SK-N-SH (cell line): ENCODE data around the gene ARHGAP45. TPM values are rescaled to one million over a fixed set of nuclear protein-coding genes. Genes with fewer than 3 reads are reported as not detected.

Source experiments
- CTCF ChIA-PET: fragments of 300-600, 350-600 bp; formaldehyde crosslinking; extraction: SDS; loops from one replicate; lab custom pipeline; 2021; lab: Yijun Ruan, JAX
- POLR2A ChIA-PET: fragments of 350-600 bp; sonication (Branson Sonifier 250); formaldehyde crosslinking; extraction: SDS; loops from one replicate; lab custom pipeline; 2020; ENCODE audit warnings: antibody characterized with exemption, inconsistent platforms; lab: Yijun Ruan, JAX
- DNase-seq: peaks from one replicate; pipeline ENCODE4 v3.0.0; 2012
- H2AFZ ChIP-seq: fragments of 200-600 bp; sonication (generic); 2 replicates; pipeline ENCODE4 v1.8.1; 2016; ENCODE audit warnings: antibody characterized with exemption, mild to moderate bottlenecking, low read depth
- H3F3A ChIP-seq: fragments of 200-600 bp; sonication (generic); replicated peaks from 2 replicates; pipeline ENCODE3; 2016; ENCODE audit warnings: antibody characterized with exemption, mild to moderate bottlenecking; ENCODE audit not compliant: insufficient read depth
- H3K27ac ChIP-seq, 2 experiments: fragments of 200-500 bp in 1 of 2; fragments of 200-600 bp in 1 of 2; sonication (Bioruptor generic) in 1 of 2; sonication (generic), shearing (Covaris generic) in 1 of 2; 2 replicates each; pipeline versions ENCODE4 v1.5.1 to v1.6.1; 2014 to 2016; ENCODE audit warnings: low read depth in 2 of 2, inconsistent platforms in 1 of 2, low read length in 1 of 2, mild to moderate bottlenecking in 1 of 2, mixed read lengths in 1 of 2
- H3K27me3 ChIP-seq: fragments of 200-600 bp; sonication (generic), shearing (Covaris generic); 2 replicates; pipeline ENCODE4 v1.6.1; 2016; ENCODE audit warnings: mixed run types; ENCODE audit not compliant: insufficient read depth
- H3K36me3 ChIP-seq, 2 experiments: fragments of 200-500 bp in 1 of 2; fragments of 200-600 bp in 1 of 2; sonication (Bioruptor generic) in 1 of 2; sonication (generic) in 1 of 2; replicated peaks in 1 of 2; 2 replicates each; pipeline versions ENCODE3 to v1.5.1; 2014 to 2016; ENCODE audit warnings: low read length in 1 of 2, mild to moderate bottlenecking in 1 of 2; ENCODE audit not compliant: insufficient read depth in 2 of 2, control insufficient read depth in 1 of 2
- H3K4me1 ChIP-seq, 2 experiments: fragments of 200-500 bp in 1 of 2; fragments of 200-600 bp in 1 of 2; sonication (Bioruptor generic) in 1 of 2; sonication (generic), shearing (Covaris generic) in 1 of 2; 2 replicates each; pipeline versions ENCODE4 v1.5.1 to v1.6.1; 2014 to 2016; ENCODE audit warnings: low read depth in 1 of 2, low read length in 1 of 2, mixed run types in 1 of 2; ENCODE audit not compliant: insufficient read depth in 2 of 2, control insufficient read depth in 1 of 2
- H3K4me2 ChIP-seq: fragments of 200-600 bp; sonication (generic), shearing (Covaris generic); 2 replicates; pipeline ENCODE4 v1.6.1; 2017; ENCODE audit warnings: mixed run types
- H3K4me3 ChIP-seq, 2 experiments: fragments of 200-500 bp in 1 of 2; fragments of 200-600 bp in 1 of 2; sonication (Bioruptor generic) in 1 of 2; sonication (generic), shearing (Covaris generic) in 1 of 2; 2 replicates each; pipeline versions ENCODE4 v1.5.1 to v1.8.1; 2014 to 2016; ENCODE audit warnings: low read depth in 2 of 2, inconsistent platforms in 1 of 2, low read length in 1 of 2, mild to moderate bottlenecking in 1 of 2, mixed read lengths in 1 of 2, moderate library complexity in 1 of 2
- H3K79me2 ChIP-seq: fragments of 200-600 bp; sonication (generic); 2 replicates; pipeline ENCODE4 v1.8.1; 2017; ENCODE audit warnings: mild to moderate bottlenecking; ENCODE audit not compliant: insufficient read depth
- H3K9ac ChIP-seq: fragments of 200-600 bp; sonication (generic); 2 replicates; pipeline ENCODE4 v1.6.1; 2017; ENCODE audit warnings: mixed run types
- H3K9me2 ChIP-seq: fragments of 200-600 bp; sonication (generic); 2 replicates; pipeline ENCODE4 v1.6.1; 2017; ENCODE audit warnings: mixed run types
- H3K9me3 ChIP-seq: fragments of 200-600 bp; sonication (generic); 2 replicates; pipeline ENCODE4 v1.6.1; 2017; ENCODE audit warnings: mixed run types, mild to moderate bottlenecking, moderate library complexity
- H4K20me1 ChIP-seq: fragments of 200-600 bp; sonication (generic); 2 replicates; pipeline ENCODE4 v1.6.1; 2017; ENCODE audit warnings: mild to moderate bottlenecking, mixed run types; ENCODE audit not compliant: insufficient read depth
- MXI1 ChIP-seq: IDR thresholded peaks from 2 replicates; pipeline ENCODE4 v1.6.1; 2012; ENCODE audit warnings: mild to moderate bottlenecking, low read depth, low read length, improper control_type of control experiment
- TCF12 ChIP-seq: IDR thresholded peaks from 2 replicates; pipeline ENCODE4 v1.4.0; 2012
- TEAD4 ChIP-seq: IDR thresholded peaks from 2 replicates; pipeline ENCODE4 v1.4.0; 2012; ENCODE audit warnings: mild to moderate bottlenecking, borderline replicate concordance; ENCODE audit not compliant: insufficient read depth
- WGBS: methylation state at CpG from one replicate; pipeline ENCODE4 v1.1.6; 2017; ENCODE audit warnings: low lambda C conversion rate; 5-methylcytosine and 5-hydroxymethylcytosine counted together
- polyA plus RNA-seq, 3 experiments: library from polyadenylated mRNA; depleted of rRNA; stranded (reverse); fragments of >200 nt; gene quantifications; 2 replicates each; pipeline ENCODE4 v1.2.3, GENCODE V29; 2012
- TF ChIP-seq, protein P1 (sequence below): IDR thresholded peaks from 2 replicates; pipeline ENCODE4 v1.4.0; 2012; ENCODE audit warnings: low read depth, borderline replicate concordance
- TF ChIP-seq, protein P2 (sequence below): IDR thresholded peaks from 2 replicates; pipeline ENCODE4 v1.4.0; 2012; ENCODE audit warnings: low read depth

Gene ARHGAP45
- polyA plus RNA-seq, 1 of the 3 experiments (the other 2 are of a cell fraction) = 4.2 TPM

DNA sequence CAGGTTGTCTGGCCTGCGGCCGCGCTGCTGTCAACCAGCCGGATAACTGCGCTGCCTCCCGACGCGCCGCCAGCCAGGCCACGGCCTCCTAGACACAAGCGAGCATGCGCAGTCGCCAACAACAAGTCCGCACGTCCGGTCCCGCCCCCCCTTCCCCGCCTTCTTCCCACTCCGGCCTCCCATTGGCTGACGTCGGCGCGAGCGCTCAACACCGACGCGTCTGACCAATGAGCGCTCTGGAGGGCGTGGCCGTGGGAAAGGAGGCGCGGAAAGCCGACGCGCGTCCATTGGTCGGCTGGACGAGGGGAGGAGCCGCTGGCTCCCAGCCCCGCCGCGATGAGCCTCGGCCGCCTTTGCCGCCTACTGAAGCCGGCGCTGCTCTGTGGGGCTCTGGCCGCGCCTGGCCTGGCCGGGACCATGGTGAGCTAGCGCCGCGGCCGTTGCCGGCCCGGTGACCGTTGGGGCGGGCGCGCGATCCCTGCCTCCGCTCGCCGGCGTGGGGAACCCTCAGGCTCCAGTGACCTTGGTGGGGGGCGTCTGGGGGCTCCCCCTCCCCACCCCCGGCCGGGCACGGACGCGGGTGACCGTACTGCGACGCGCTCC is 36.8 kb downstream of the ARHGAP45 start, which contains the start of gene GPX4 (continued):
- TF ChIP-seq TCF12 = no peak

DNA sequence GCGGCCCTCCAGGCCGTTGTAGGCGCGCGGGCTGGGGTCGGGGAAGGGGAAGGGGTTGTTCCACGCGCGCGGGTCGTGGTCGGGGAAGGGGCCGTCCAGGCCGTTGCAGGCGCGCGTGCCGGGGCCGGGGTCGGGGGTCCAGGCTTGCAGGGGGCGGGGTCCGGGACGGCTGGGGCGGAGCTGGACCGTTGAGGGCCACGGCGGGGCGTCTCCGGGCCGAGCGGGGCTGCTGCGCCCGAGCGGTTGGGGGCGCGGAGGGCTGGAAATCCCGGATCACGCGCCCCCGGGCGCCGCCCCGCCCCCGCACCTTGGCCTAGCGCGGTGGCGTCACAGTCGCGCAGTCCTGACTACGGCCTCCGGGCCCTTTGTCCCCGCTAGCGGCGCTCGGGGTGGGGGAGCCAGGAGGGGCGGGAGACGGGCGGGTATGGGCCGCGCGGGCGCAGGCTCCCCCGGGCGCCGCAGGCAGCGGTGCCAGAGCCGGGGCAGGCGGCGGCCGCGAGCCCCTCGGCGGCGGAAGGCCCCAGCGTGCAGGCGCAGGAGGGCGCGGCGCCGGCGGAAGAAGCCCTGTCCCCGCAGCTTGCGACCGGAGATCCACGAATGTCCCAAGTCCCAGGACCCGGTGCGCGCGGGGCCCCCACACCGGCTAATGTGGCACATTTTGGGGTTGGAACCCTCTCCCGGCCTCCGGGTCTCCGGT is 37.5 kb downstream of the ARHGAP45 start:
- peaks cover 18% of the 10 kb centered on the region; the same call in 1 of the 2 replicates for H3K79me2 ChIP-seq
- H3K4me1 ChIP-seq = peaks cover 21 to 22% of the 10 kb centered on the region in 2 experiments; a peak in 3 of 4 replicates
- ChIA-PET POLR2A (interaction anchor here (0.8 to 2.6 kb wide), 6 partner anchors 9 to 99 kb away, joined by 3 to 15 read pairs (median 4); no protein-coding TSS in a partner anchor), CTCF (interaction anchor here (0.8 to 4.4 kb wide), 8 partner anchors 9 to 169 kb away, joined by 3 to 44 read pairs (median 4); partner anchors contain the start of gene ABCA7)
- H3K9me2 ChIP-seq = no peaks in the 10 kb centered on the region
- H3K27ac ChIP-seq = peak overlapping the region; percentile 85 to 87
- H3K4me2 ChIP-seq = peak overlapping the region; percentile 98
- H3K27me3 ChIP-seq = no peaks in the 10 kb centered on the region
- H3F3A ChIP-seq = peaks cover 38% of the 10 kb centered on the region
- peak overlapping the region; percentile 91 for H3K9ac ChIP-seq
- WGBS = 0% methylated on average over 6 of the region's 93 CpGs
- DNase-seq = peak; percentile 92
- no peaks in the 10 kb centered on the region for H3K9me3 ChIP-seq
- peaks cover 21% of the 10 kb centered on the region; the same call in 1 of the 2 replicates for H4K20me1 ChIP-seq
- H2AFZ ChIP-seq = no peak overlapping the region
- H3K4me3 ChIP-seq = peak overlapping the region; percentile 80 to 81
- TF ChIP-seq, protein P1, sequence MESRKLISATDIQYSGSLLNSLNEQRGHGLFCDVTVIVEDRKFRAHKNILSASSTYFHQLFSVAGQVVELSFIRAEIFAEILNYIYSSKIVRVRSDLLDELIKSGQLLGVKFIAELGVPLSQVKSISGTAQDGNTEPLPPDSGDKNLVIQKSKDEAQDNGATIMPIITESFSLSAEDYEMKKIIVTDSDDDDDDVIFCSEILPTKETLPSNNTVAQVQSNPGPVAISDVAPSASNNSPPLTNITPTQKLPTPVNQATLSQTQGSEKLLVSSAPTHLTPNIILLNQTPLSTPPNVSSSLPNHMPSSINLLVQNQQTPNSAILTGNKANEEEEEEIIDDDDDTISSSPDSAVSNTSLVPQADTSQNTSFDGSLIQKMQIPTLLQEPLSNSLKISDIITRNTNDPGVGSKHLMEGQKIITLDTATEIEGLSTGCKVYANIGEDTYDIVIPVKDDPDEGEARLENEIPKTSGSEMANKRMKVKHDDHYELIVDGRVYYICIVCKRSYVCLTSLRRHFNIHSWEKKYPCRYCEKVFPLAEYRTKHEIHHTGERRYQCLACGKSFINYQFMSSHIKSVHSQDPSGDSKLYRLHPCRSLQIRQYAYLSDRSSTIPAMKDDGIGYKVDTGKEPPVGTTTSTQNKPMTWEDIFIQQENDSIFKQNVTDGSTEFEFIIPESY = 0 out of 2 replicates have a peak, but pooled peaks have one; percentile 10
- no peak for TF ChIP-seq TEAD4
- peaks cover 0 to 28% of the 10 kb centered on the region in 2 experiments for H3K36me3 ChIP-seq

DNA sequence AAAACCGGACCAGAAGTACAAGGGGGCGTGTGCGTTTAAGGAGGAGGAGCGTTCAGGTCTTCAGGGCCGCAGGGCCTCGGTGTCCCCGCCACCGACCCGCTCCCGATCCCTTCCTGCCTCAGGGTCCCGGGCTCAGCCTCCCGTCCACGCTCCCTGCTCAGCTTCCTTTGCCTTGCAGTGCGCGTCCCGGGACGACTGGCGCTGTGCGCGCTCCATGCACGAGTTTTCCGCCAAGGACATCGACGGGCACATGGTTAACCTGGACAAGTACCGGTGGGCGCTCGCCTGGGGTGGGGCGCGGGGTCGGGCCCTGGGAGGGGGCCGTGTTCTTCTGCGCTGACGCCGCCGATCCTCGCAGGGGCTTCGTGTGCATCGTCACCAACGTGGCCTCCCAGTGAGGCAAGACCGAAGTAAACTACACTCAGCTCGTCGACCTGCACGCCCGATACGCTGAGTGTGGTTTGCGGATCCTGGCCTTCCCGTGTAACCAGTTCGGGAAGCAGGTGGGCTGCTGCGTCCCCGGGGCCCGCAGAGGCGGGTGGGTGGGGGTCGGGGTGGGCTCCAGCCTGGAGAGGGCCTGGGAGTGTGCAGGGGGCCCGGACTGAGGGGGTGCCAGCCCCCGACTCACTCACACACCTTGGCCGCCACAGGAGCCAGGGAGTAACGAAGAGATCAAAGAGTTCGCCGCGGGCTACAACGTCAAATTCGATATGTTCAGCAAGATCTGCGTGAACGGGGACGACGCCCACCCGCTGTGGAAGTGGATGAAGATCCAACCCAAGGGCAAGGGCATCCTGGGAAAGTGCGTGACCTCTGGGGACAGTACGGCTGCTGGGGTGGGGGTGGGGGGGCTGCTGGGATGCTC is 38.3 kb downstream of the ARHGAP45 start:
- Histone ChIP-seq H3K4me2 (peak overlapping the region; percentile 98), H3K9ac (peak overlapping the region; percentile 91; the same call in 1 of the 2 replicates), H3K9me2 (no peaks in the 10 kb centered on the region), H3F3A (peaks cover 38% of the 10 kb centered on the region), H3K27ac (peak overlapping the region; percentile 85 to 87), H2AFZ (no peak overlapping the region), H3K9me3 (no peaks in the 10 kb centered on the region), H3K4me1 (peaks cover 21 to 22% of the 10 kb centered on the region in 2 experiments; a peak in 3 of 4 replicates), H3K27me3 (no peaks in the 10 kb centered on the region), H4K20me1 (peaks cover 21% of the 10 kb centered on the region; the same call in 1 of the 2 replicates), H3K79me2 (peaks cover 18% of the 10 kb centered on the region; the same call in 1 of the 2 replicates), H3K36me3 (peaks cover 0 to 32% of the 10 kb centered on the region in 2 experiments), H3K4me3 (peak overlapping the region; percentile 80 to 81)
- 44% methylated on average over 33 of the region's 69 CpGs for WGBS
- TF ChIP-seq MXI1 = no peak
- TF ChIP-seq, protein P2, sequence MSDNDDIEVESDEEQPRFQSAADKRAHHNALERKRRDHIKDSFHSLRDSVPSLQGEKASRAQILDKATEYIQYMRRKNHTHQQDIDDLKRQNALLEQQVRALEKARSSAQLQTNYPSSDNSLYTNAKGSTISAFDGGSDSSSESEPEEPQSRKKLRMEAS = 0 out of 2 replicates have a peak, but pooled peaks have one; percentile 36
- ChIA-PET CTCF (interaction anchor here (0.8 to 4.4 kb wide), 8 partner anchors 8 to 168 kb away, joined by 3 to 44 read pairs (median 4); no protein-coding TSS in a partner anchor), POLR2A (interaction anchor here (1.2 to 2.6 kb wide), 3 partner anchors 8 to 83 kb away, joined by 3 to 15 read pairs (median 4); no protein-coding TSS in a partner anchor)
- DNase-seq = peak; percentile 81
